GM12891 (cell line): ENCODE measurements around the gene MLXIP.

Experiments
- DNase-seq: peaks from one replicate; pipeline ENCODE4 v3.0.0; 2011; ENCODE audit warnings: low spot score; ENCODE audit not compliant: insufficient read length
- FAIRE-seq: peaks from 2 replicates; lab custom pipeline; 2011; peaks lifted over from hg19 to GRCh38; lab: Jason Lieb, UNC
- PAX5 ChIP-seq: IDR thresholded peaks from 2 replicates; pipeline ENCODE4 v1.6.1; 2011; ENCODE audit warnings: low read length, moderate library complexity, mild to moderate bottlenecking; ENCODE audit not compliant: insufficient read depth, severe bottlenecking
- POLR2A ChIP-seq: IDR thresholded peaks from 2 replicates; pipeline ENCODE4 v1.6.1; 2011; ENCODE audit warnings: low read depth, low read length, control low read depth
- POLR2AphosphoS5 ChIP-seq: IDR thresholded peaks from 2 replicates; pipeline ENCODE4 v1.6.1; 2011; ENCODE audit warnings: low read depth, low read length, control low read depth
- POU2F2 ChIP-seq: IDR thresholded peaks from 2 replicates; pipeline ENCODE4 v1.6.1; 2011; ENCODE audit warnings: low read depth, mild to moderate bottlenecking, control low read depth, low read length, moderate library complexity
- SPI1 ChIP-seq: IDR thresholded peaks from 2 replicates; pipeline ENCODE4 v1.6.1; 2011; ENCODE audit warnings: low read depth, low read length, control low read depth
- TAF1 ChIP-seq: IDR thresholded peaks from 2 replicates; pipeline ENCODE4 v1.6.1; 2011; ENCODE audit warnings: low read depth, low read length, control low read depth

MLXIP gene

DNA sequence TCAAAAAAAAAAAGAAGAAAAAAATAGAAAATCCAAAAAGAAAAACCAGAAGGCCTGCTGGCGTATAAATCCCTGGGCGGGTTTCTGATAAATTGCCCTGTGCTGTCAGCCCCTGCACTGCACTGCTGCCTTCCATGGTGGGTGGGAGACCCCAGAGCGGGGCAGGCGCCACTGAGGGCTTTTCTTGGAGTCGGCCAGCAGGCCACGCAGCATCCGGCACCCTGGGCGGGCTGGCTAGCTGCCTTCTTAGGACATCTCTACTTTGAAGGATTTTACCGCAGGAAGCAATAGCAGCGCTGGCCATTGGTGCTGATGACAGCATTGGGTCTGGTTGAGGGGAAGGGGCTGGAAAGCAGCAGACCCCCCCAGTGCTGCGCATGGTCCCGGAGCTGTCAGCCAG, 66.3 kb downstream of the MLXIP start:
- DNase-seq (no peak), FAIRE-seq (no peak)
- TF ChIP-seq POLR2AphosphoS5 (no peak), TAF1 (no peak), PAX5 (no peak), POU2F2 (no peak), SPI1 (no peak), POLR2A (no peak)

DNA sequence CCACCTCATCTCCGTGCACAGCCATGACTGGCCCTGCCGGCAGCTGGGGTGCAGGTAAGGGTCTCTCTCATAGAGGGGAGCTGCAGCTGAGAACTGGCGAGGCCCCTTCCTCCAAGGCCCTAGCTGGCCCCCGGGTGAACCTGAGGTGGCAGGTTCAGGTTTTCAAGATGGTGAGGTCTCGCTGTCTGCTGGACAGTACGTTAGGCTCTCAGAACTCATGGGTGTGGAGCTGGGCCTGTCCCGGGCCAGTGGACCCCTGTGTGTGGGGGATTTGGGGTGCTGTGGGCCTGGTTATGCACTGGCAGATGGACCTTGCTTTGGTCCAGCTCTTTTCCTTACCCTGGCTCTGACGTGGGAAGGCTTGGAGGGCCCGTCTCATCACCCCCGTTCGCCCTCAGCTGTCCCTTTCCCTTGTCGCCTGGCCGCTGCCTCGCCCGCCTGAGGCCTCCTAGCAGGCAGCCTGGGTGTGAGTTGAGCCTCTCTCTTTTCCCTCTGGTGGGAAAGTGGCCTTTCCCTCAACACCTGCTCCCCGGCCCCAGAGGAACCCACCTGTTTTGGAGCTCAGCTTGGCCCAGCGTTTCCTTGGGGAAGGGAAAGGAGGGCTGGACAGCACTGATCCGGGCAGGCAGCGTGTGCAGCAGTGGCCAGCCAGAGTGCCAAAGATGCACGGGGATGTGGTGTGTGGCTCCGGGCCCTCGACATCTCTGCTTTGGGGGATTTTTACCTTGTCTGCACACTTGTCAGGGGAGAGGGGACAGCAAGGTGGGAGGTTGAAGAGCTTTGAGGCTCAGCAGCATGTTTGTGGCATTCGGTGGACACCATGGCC, 67.2 kb downstream of the MLXIP start:
- DNase-seq: no peak
- TF ChIP-seq POU2F2 (no peak), SPI1 (no peak), PAX5 (no peak), TAF1 (no peak), POLR2A (no peak), POLR2AphosphoS5 (no peak)
- no peak for FAIRE-seq

GRCh38 chr12:122147514-122148290, 69.1 kb downstream of the MLXIP start:
- TF ChIP-seq TAF1 (no peak), PAX5 (no peak), POLR2AphosphoS5 (no peak), POU2F2 (no peak), POLR2A (no peak), SPI1 (no peak)
- peak; percentile 13 for DNase-seq
- no peak for FAIRE-seq

DNA sequence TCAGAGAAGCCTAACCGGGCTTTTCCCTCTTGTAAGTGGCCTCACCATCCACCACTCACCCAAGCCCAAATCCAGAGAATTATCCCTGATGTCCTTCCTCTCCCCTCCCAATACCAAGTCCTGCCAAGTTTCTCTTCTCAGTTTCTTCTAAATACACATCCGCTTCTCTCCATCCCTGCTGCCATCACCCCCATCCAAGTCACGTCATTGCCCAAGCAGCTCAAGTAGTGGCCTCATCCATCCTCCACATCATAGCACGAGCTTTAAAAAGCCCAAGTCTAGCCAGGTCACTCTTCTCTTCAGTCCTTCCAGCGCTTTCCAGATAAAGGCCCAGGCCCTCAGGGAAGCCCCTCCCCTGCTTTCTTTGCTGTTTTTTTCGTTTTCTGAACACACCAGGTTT, 70.1 kb downstream of the MLXIP start:
- DNase-seq (no peak), FAIRE-seq (no peak)
- no peak for TF ChIP-seq SPI1
- TF ChIP-seq POLR2A: no peak
- no peak for TF ChIP-seq PAX5
- no peak for TF ChIP-seq POLR2AphosphoS5
- no peak for TF ChIP-seq TAF1
- TF ChIP-seq POU2F2: no peak

DNA sequence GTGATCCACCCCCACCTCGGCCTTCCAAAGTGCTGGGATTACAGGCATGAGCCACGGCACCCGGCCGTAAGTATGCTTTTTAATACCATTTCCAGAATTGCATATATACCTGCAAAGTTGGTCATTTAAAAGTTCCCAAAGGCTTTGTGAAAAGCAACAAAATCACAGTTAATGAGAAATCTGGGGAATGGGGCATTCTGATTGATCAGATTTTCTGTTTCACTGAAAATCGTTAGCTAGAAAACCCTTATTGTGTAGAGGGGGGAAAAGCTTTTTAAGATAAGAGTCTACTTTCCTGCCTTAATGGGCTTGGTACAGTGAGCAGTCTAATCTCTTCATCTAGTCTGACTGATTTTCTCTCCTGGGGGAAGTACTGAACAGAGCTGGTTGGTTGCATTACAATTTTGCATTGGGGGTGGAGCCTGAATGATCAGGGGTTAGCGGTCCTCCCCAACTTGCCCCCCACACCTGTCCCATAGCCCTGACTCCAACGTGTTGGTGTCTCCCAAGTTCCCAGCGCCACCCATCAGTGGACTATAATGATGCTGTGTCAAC, 71.6 kb downstream of the MLXIP start:
- TF ChIP-seq POLR2AphosphoS5: no peak
- no peak for TF ChIP-seq POLR2A
- no peak for TF ChIP-seq PAX5
- TF ChIP-seq POU2F2: no peak
- DNase-seq (no peak), FAIRE-seq (no peak)

DNA sequence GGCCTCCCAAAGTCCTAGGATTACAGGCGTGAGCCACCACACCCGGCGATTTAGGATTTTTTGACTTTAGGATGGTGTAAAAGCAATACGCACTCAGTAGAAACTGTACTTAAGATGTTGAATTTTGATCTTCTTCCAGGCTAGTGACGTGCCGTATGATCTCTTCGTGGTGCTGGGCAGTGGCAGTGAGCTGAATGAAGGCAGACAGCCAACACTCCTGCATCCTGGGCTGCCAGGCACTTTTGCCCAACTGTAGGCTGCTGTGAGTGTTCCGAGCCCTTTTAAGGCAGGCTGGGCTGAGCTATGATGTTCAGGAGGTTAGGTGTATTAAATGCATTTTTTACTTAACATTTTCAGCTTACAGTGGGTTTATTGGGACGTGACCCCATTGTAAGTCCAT, 74.2 kb downstream of the MLXIP start:
- FAIRE-seq: no peak
- no peak for TF ChIP-seq TAF1
- no peak for TF ChIP-seq POLR2A
- no peak for TF ChIP-seq PAX5
- TF ChIP-seq SPI1: no peak
- no peak for TF ChIP-seq POU2F2
- TF ChIP-seq POLR2AphosphoS5: no peak
- no peak for DNase-seq

DNA sequence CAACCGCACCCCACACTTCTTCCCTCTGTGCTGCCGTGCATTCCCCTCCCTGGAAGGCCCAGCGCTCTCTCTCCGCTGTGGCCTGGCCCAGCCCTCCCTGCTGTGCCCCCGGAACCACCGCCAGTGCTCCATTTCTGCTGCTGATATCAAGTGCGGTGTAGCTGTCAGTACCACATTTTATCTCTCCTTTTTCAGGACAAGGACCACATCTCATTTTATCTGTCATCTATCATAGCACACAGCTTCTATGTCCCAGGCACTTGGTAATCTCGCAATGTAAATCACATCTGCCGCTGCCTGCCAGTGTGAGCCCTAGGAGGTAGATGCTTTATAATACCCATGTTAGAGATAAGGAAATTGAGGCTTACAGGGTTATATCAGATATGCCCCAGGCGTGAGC, 77.1 kb downstream of the MLXIP start:
- no peak for FAIRE-seq
- DNase-seq: no peak
- TF ChIP-seq POLR2A (no peak), PAX5 (no peak), POLR2AphosphoS5 (no peak), TAF1 (no peak), POU2F2 (no peak), SPI1 (no peak)

DNA sequence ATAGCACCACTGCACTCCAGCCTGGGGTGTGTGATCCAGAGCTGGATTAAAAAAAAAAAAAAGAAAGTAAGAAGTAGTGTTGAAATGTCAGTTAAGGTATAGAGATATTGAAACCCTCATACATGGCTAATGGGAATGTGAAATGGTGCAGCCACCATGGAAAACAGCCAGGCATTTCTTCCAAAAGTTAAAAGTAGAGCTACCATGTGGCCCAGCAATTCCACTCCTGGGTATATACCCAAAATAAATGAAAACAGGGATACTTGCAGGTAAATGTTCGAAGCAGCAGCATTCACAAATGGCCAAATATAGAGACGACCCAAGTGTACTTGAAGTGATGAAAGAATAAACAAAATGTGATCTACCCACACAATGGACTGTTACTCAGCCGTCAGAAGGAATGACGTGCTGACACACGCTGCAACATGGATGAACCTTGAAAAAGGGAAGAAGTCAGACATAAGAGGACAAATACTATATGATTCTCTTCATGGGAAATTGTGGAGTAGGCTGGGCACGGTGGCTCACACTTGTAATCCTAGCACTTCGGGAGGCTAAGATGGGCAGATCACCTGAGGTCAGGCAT, 80.2 kb downstream of the MLXIP start:
- FAIRE-seq: no peak
- TF ChIP-seq POU2F2 (no peak), POLR2AphosphoS5 (no peak), POLR2A (no peak), TAF1 (no peak), SPI1 (no peak), PAX5 (no peak)
- DNase-seq: no peak

DNA sequence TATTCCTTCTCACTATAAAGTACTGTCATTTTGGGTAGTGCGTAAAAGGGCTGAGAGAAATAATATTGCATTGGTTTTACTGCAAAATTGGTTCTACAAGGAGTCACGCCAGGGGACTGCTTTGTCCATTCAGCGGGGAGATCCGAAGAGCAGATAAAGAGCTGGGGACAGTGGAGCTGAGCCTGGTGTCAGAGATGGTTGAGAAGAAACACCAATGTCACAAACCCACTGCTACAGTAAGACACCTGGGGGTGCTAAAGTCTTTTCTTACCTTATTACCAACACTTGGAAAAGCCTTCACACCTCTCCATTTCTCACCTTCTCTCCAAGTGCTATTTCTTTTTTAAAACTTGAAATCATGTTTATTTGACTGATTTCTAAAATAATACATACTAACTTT, 81.3 kb downstream of the MLXIP start:
- FAIRE-seq (no peak), DNase-seq (no peak)
- no peak for TF ChIP-seq POU2F2
- TF ChIP-seq POLR2AphosphoS5: no peak
- TF ChIP-seq TAF1: no peak
- no peak for TF ChIP-seq POLR2A
- TF ChIP-seq PAX5: no peak
- TF ChIP-seq SPI1: no peak
